Measurements from ENCODE around the gene COX6A1. TPM values are rescaled to one million over a fixed set of nuclear protein-coding genes. Genes with fewer than 3 reads are reported as not detected.

Gene COX6A1
- total RNA-seq, 1 experiment from 2014 or later, result 464 TPM

DNA sequence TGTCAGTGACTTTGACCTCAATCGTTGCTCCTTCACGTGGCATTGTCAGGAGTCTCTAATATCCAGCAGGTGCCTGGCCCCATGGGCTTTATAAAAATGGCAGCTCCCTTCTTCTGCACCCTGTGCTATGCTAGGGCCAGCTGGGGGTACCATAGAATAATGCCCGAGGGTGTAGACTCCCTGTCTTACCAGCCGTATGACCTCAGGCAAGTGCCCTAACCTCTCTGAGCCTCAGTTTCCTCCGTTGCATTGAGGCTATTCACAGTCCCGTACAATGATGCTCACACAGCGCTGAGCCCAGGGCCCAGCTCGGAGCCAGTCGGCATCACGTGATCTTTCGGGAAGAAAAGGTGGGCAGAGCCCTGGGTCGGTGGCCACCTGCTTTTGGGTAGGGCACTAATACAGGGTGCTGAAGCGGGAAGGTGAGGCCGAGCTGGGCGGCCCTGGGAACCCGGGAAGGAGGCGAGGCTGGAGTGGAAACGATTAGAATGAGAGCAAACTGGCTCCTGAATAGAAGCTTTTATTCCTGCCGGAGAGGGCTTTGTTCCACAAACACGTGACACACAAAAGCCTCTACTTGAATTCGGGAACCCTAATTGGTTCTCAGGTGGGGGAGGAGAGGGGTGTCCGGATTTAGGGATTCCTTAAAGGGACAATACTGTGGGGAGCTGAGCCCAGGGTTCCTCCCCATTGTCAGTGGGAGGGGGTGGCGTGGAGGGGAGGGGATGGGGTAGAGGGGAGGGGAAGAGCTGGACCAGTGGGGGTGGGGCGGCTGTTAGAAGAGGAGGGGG is 49.0 kb upstream of the COX6A1 start (continued):
- no peak for TF ChIP-seq ELF1 (IDR thresholded peaks at IDR 0.05; ENCODE audit: borderline replicate concordance, low read depth)
- no peak for TF ChIP-seq EZH2 (IDR thresholded peaks at IDR 0.05)
- TF ChIP-seq FOSL1 (IDR thresholded peaks at IDR 0.05; ENCODE audit: low read depth), result no peak
- TF ChIP-seq SIN3A (IDR thresholded peaks at IDR 0.05; ENCODE audit: low read depth), result no peak
- TF ChIP-seq, protein P1, sequence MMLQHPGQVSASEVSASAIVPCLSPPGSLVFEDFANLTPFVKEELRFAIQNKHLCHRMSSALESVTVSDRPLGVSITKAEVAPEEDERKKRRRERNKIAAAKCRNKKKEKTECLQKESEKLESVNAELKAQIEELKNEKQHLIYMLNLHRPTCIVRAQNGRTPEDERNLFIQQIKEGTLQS (IDR thresholded peaks at IDR 0.05), result no peak

DNA sequence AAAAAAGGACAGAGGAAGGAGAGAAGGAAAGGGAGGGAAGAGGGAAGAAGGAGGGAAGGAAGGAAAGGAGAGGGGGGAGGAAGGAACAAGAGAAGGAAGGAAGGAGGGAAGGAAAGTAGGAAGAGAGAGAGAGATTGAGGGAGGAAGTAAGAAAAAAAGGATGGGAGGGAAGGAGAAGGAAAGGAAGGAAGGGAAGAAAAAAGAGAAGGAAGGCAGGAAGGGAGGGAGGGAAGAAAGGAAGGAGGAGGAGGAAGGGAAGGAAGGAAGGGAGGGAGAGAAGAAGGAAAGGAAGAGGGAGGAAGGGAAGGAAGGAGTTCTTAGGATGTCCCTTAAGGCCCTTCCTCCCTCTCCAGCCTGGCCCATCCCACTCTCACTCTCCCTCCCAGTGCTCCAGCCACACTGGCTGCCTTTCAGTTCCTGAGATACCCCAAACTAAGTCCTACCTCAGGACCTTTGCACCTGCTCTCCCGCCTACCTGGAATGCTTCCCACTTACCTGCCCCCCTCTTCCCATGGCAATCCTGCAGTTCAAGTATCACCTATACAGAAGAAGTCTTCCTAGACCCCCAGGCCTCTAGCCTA is 47.3 kb upstream of the COX6A1 start:
- Histone ChIP-seq H3K27me3 (ENCODE audit: insufficient read depth, low read length) (no peaks in the 10 kb centered on the region), H3K9me2 (ENCODE audit: insufficient read depth) (no peaks in the 10 kb centered on the region), H3K9me3 (ENCODE audit: control insufficient read depth in 1 of 2, insufficient read depth in 1 of 2, low read depth in 1 of 2, low read length in 2 of 2) (no peaks in the 10 kb centered on the region), H3K9ac (ENCODE audit: low read length) (no peak overlapping the region), H4K20me1 (ENCODE audit: insufficient read depth) (no peaks in the 10 kb centered on the region), H3K4me1 (ENCODE audit: control insufficient read depth in 1 of 2, insufficient read depth in 2 of 2, low read length in 2 of 2) (no peaks in the 10 kb centered on the region), H3K36me3 (ENCODE audit: control insufficient read depth in 1 of 2, insufficient read depth in 2 of 2, low read length in 2 of 2) (no peaks in the 10 kb centered on the region), H3K4me3 (replicated peaks in 1 of 2; ENCODE audit: low read depth in 1 of 2, low read length in 2 of 2) (no peak overlapping the region), H2AFZ (ENCODE audit: low read depth, low read length, poor library complexity, severe bottlenecking) (no peak overlapping the region), H3K27ac (ENCODE audit: low read depth, low read length) (no peak overlapping the region), H3K79me2 (ENCODE audit: insufficient read depth, low read length) (no peaks in the 10 kb centered on the region), H3K4me2 (ENCODE audit: low read length) (no peak overlapping the region)
- RAD21 ChIA-PET (ENCODE audit: low non-redundant PET in 1 of 2, low total read pairs in 2 of 2, uncharacterized antibody in 2 of 2, unreplicated experiment in 2 of 2), result no interaction called here
- TF ChIP-seq, protein P2, sequence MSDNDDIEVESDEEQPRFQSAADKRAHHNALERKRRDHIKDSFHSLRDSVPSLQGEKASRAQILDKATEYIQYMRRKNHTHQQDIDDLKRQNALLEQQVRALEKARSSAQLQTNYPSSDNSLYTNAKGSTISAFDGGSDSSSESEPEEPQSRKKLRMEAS (IDR thresholded peaks at IDR 0.05), result no peak
- TF ChIP-seq RAD21 (IDR thresholded peaks at IDR 0.05; ENCODE audit: low read depth), result no peak
- no peak for TF ChIP-seq EZH2 (IDR thresholded peaks at IDR 0.05)
- TF ChIP-seq, protein P1 (IDR thresholded peaks at IDR 0.05), result no peak
- TF ChIP-seq YY1 (IDR thresholded peaks at IDR 0.05; ENCODE audit: extremely low read depth, insufficient replicate concordance, low read depth, low read length), result no peak
- TF ChIP-seq JUND (IDR thresholded peaks at IDR 0.05), result no peak
- TF ChIP-seq SIN3A (IDR thresholded peaks at IDR 0.05; ENCODE audit: low read depth), result no peak
- TF ChIP-seq ELF1 (IDR thresholded peaks at IDR 0.05; ENCODE audit: borderline replicate concordance, low read depth), result no peak
- no peak for TF ChIP-seq FOSL1 (IDR thresholded peaks at IDR 0.05; ENCODE audit: low read depth)
- TF ChIP-seq EGR1 (IDR thresholded peaks at IDR 0.05; ENCODE audit: low read depth), result no peak
- no peak for TF ChIP-seq SP1 (IDR thresholded peaks at IDR 0.05; ENCODE audit: low read depth)
- DNase-seq (ENCODE audit: low read depth, low spot score), result no peak
- POLR2A ChIA-PET, result no interaction called here
- intact Hi-C loops (cut with micrococcal nuclease), result no loop called here
- CTCF ChIA-PET, result no interaction called here
- ATAC-seq, result no peak
- no TSS peak for BruUV-seq (replicated peaks)

Measured in HCT116 (cell line).